T-cell (primary cell): ENCODE results near the gene LAMC3. TPM values are rescaled to one million over a fixed set of nuclear protein-coding genes. Genes with fewer than 3 reads are reported as not detected.

ENCODE experiments used
- ATAC-seq, 4 experiments: fragments of 200-7000 bp in 3 of 4; fragments of 150-1000 bp in 1 of 4; cut with Tn5 transposase; replicated peaks in 1 of 4; 1 replicate in 3 of 4; 2 replicates in 1 of 4; pipeline ENCODE4 v1.10.0; 2021; ENCODE audit warnings: moderate library complexity in 3 of 4, mild to moderate bottlenecking in 2 of 4, moderate number of reproducible peaks in 1 of 4
- CTCF ChIA-PET, 2 donors: fragments of 300-600 bp; sonication (Branson Sonifier 250); formaldehyde crosslinking; loops; one replicate each; lab custom pipeline; 2022; ENCODE audit warnings: antibody characterized with exemption in 2 of 2; lab: Charles Lee
- POLR2A ChIA-PET, 2 donors: fragments of 300-600 bp; sonication (Branson Sonifier 250); formaldehyde crosslinking; loops; one replicate each; lab custom pipeline; 2022; ENCODE audit warnings: antibody characterized with exemption in 2 of 2; lab: Charles Lee
- DNase-seq, 35 experiments: peaks; one replicate each; pipeline versions ENCODE4 v3.0.0 to v3.0.0-alpha.2; 2013 to 2023
- H3K27ac ChIP-seq: one replicate; pipeline ENCODE4 v1.5.1; 2013; ENCODE audit warnings: low read length
- H3K27me3 ChIP-seq, 2 experiments: replicated peaks in 1 of 2; 1 replicate in 1 of 2; 2 replicates in 1 of 2; pipeline versions ENCODE4 v1.6.1 to v1.7.0; 2013; ENCODE audit warnings: low read length in 1 of 2, mixed read lengths in 1 of 2; ENCODE audit not compliant: control insufficient read depth in 2 of 2, insufficient read depth in 2 of 2; ENCODE audit errors: extremely low read depth in 1 of 2
- H3K36me3 ChIP-seq, 2 donors: 1 replicate in 1 of 2; 2 replicates in 1 of 2; pipeline versions ENCODE4 v1.6.1 to v1.7.0; 2013; ENCODE audit warnings: low read length in 1 of 2; ENCODE audit not compliant: control insufficient read depth in 2 of 2, insufficient read depth in 1 of 2; ENCODE audit errors: extremely low read depth in 1 of 2
- H3K4me1 ChIP-seq, 2 experiments: 1 replicate in 1 of 2; 2 replicates in 1 of 2; pipeline versions ENCODE4 v1.6.1 to v1.7.0; 2013; ENCODE audit warnings: low read length in 2 of 2, mixed read lengths in 1 of 2; ENCODE audit not compliant: insufficient read depth in 2 of 2, control insufficient read depth in 1 of 2; ENCODE audit errors: extremely low read depth in 1 of 2
- H3K4me3 ChIP-seq, 2 donors: 1 replicate in 1 of 2; 2 replicates in 1 of 2; pipeline versions ENCODE4 v1.5.1 to v1.7.0; 2013; ENCODE audit warnings: mild to moderate bottlenecking in 2 of 2, low read length in 1 of 2, moderate library complexity in 1 of 2; ENCODE audit not compliant: control insufficient read depth in 1 of 2; ENCODE audit errors: extremely low read depth in 1 of 2
- H3K9me3 ChIP-seq: 2 replicates; pipeline ENCODE4 v1.7.0; 2013
- H3K27ac Mint-ChIP-seq, 2 donors: one replicate each; pipeline ENCODE4 v1.8.0; 2020 to 2021; ENCODE audit warnings: mild to moderate bottlenecking in 2 of 2, mixed read lengths in 2 of 2
- H3K27me3 Mint-ChIP-seq, 2 donors: one replicate each; pipeline ENCODE4 v1.8.0; 2021 to 2022; ENCODE audit warnings: mixed read lengths in 2 of 2
- H3K36me3 Mint-ChIP-seq: one replicate; pipeline ENCODE4 v1.8.0; 2021; ENCODE audit warnings: mixed read lengths
- H3K4me1 Mint-ChIP-seq, 3 donors: one replicate each; pipeline ENCODE4 v1.8.0; 2020 to 2022; ENCODE audit warnings: mixed read lengths in 3 of 3, mild to moderate bottlenecking in 1 of 3
- H3K4me3 Mint-ChIP-seq, 3 donors: one replicate each; pipeline ENCODE4 v1.8.0; 2020 to 2022; ENCODE audit warnings: mild to moderate bottlenecking in 3 of 3, mixed read lengths in 3 of 3, moderate library complexity in 3 of 3
- H3K9me3 Mint-ChIP-seq, 3 donors: one replicate each; pipeline ENCODE4 v1.8.0; 2020 to 2022; ENCODE audit warnings: mixed read lengths in 3 of 3
- WGBS: methylation state at CpG from one replicate; pipeline ENCODE4 v1.1.5; 2013; ENCODE audit warnings: missing lambda C conversion rate; ENCODE audit not compliant: insufficient coverage; 5-methylcytosine and 5-hydroxymethylcytosine counted together
- total RNA-seq, 35 experiments: library from RNA in 6 of 35; stranded (reverse) in 6 of 35; fragments of 120-200 nt in 1 of 35; gene quantifications; one replicate each; pipeline versions ENCODE4 v1.2.1 to v1.2.4 and lab custom pipeline; 2013 to 2026

Gene LAMC3
- total RNA-seq, 5 donors from 2014 or later (not counting 1 experiment from before 2014, with no cell fraction given) = 0.35 to 3.7 (median 1.8) TPM

DNA sequence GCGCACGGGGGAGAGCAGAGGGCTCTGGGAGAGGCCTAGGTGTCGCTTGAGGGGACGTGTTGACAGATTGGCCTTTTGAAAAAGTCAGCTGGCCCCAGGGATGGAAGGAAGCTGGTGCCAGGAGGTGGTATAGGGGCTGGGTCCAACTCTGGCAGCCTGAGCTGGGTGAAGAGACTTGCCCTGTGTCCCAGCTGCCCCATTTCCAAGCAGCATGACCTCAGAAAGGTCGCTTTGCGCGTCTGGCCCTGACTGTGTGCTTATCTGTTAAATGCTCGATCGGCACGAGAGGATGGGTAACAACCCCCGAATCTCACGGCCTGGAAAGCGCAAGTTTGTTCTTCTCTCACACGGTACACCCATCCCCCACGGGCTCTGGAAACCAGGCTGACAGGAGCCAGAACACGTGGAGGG, 31.2 kb upstream of the LAMC3 start:
- Histone ChIP-seq H3K4me1 (no peaks in the 10 kb centered on the region), H3K4me3 (no peak overlapping the region), H3K9me3 (no peaks in the 10 kb centered on the region), H3K27me3 (peaks cover 0 to 46% of the 10 kb centered on the region in 2 experiments), H3K36me3 (no peaks in the 10 kb centered on the region), H3K27ac (no peak overlapping the region)
- 86% methylated on average over 15 of the region's 16 CpGs for WGBS
- ChIA-PET CTCF (no interaction called here), POLR2A (no interaction called here)
- Mint-ChIP-seq H3K27me3 (peaks cover 6 to 33% of the 10 kb centered on the region in 2 donors), H3K4me3 (no peak overlapping the region), H3K36me3 (no peaks in the 10 kb centered on the region), H3K27ac (no peak overlapping the region), H3K4me1 (no peaks in the 10 kb centered on the region), H3K9me3 (no peaks in the 10 kb centered on the region)
- ATAC-seq (no peak), DNase-seq (no peak)

DNA sequence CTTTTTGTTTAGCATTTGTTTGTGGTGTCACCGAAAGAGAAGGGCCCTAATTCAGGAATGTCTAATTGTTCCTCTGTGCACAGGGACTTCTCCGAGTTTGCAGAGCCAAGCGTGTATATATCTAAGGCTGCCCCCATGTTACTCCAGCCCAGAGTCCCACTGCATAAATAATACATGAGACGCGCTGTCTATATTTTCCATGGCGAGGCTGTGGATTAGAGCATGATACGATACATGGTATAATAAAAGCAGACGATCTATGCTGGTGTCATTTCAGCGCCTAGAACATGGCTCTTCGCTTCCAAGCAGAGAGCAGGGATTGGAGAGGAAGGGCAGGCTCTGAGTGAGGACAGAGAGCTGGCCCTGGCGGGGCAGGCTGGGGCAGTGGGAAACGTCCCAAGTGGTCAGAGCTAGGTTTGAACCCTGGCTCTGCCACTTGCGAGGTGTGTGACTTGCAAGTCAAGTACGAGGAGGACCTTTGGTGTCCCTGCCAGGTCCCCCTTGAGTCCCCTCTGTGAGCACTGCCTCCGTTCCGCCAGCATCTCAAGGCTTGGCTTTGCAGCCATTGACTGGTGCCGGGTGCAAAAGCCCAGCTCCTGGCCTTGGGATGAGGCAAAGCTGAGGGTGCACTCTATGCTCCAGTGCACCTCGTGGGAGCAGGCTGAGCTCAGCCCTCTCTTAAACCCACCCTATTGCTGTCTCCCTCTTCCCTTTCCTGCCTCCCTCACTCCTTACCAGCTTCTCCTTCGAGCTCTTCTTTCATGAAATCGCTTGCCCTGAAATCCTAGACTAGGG, 29.2 kb upstream of the LAMC3 start:
- Histone ChIP-seq H3K27me3 (peaks cover 0 to 33% of the 10 kb centered on the region in 2 experiments), H3K9me3 (no peaks in the 10 kb centered on the region), H3K4me3 (no peak overlapping the region), H3K36me3 (no peaks in the 10 kb centered on the region), H3K27ac (no peak overlapping the region), H3K4me1 (no peaks in the 10 kb centered on the region)
- H3K27me3 Mint-ChIP-seq = peaks cover 6 to 24% of the 10 kb centered on the region in 2 donors
- no peaks in the 10 kb centered on the region for H3K4me1 Mint-ChIP-seq
- no peaks in the 10 kb centered on the region for H3K36me3 Mint-ChIP-seq
- ChIA-PET CTCF (no interaction called here), POLR2A (no interaction called here)
- no peak overlapping the region for H3K27ac Mint-ChIP-seq
- H3K4me3 Mint-ChIP-seq = no peak overlapping the region
- 87% methylated on average over 17 of the region's 20 CpGs for WGBS
- ATAC-seq (no peak), DNase-seq (no peak)
- H3K9me3 Mint-ChIP-seq = no peaks in the 10 kb centered on the region

DNA sequence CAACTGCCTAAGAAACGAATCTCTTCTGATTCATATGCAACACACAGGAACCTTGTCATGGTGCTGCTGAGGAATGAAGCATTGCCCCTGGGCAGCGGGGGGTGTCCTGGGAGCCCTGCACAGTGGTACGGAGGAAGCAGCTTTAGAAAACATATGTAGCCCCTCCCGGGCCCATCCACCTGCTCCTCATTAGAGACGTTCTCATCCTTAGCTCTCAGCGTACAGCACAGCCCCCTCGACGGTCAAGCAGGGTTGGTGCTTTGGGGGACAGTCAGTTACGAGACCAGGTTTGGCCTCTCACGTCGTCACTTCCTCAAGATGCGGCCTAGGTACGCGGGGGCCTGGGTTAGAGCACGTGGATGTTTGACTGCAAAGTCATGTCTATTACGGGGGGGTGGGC, 28.4 kb upstream of the LAMC3 start:
- Histone ChIP-seq H3K4me1 (no peaks in the 10 kb centered on the region), H3K36me3 (no peaks in the 10 kb centered on the region), H3K4me3 (no peak overlapping the region), H3K27ac (no peak overlapping the region), H3K9me3 (no peaks in the 10 kb centered on the region), H3K27me3 (peaks cover 0 to 36% of the 10 kb centered on the region in 2 experiments)
- H3K9me3 Mint-ChIP-seq = no peaks in the 10 kb centered on the region
- ATAC-seq (no peak), DNase-seq (no peak)
- ChIA-PET POLR2A (no interaction called here), CTCF (no interaction called here)
- 43% methylated on average over 14 of the region's 16 CpGs for WGBS
- no peak overlapping the region for H3K4me3 Mint-ChIP-seq
- H3K36me3 Mint-ChIP-seq = no peaks in the 10 kb centered on the region
- no peak overlapping the region for H3K27ac Mint-ChIP-seq
- peaks cover 6 to 19% of the 10 kb centered on the region in 2 donors for H3K27me3 Mint-ChIP-seq
- H3K4me1 Mint-ChIP-seq = no peaks in the 10 kb centered on the region

DNA sequence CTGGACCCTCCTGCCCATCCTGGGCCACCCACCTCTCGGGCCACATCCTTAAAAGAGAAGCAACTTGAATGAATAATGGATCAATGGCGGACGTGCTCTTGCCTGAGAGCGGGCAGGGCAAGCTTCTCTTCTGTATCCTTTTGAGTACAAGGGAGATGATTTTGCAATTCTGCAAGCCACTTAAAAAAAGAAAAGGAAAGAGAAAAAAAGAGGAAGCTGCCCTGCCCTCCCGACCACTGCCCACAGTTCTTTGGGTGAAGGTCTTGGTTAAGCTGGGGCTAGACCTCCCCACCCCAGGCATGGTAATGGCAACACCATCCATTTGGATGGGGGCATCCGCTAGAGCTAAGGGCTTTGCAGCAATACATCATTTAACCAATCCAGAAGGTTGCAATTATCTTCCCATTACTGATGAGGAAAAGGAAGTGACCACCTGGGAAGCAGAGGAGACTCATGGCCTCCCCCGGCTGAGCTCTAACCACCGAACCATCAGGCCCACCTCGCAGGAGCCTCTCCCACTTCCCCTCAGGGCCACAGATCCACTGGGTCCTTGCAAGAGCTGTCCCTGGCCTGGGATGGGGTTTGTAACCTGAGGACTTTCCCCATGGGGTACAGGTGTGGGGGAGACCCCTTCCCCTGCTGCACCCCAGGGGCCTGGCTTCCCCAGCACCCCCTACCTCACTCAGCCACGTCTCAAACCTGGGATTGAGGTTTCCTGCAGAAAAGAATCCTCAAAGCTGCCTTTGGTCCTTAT, 27.8 kb upstream of the LAMC3 start:
- no peaks in the 10 kb centered on the region for H3K36me3 Mint-ChIP-seq
- Histone ChIP-seq H3K4me3 (no peak overlapping the region), H3K27me3 (peaks cover 0 to 38% of the 10 kb centered on the region in 2 experiments), H3K27ac (no peak overlapping the region), H3K36me3 (no peaks in the 10 kb centered on the region), H3K4me1 (no peaks in the 10 kb centered on the region), H3K9me3 (no peaks in the 10 kb centered on the region)
- no peaks in the 10 kb centered on the region for H3K9me3 Mint-ChIP-seq
- no CpG with 5 or more reads among the region's 10 CpGs for WGBS
- peaks cover 6 to 19% of the 10 kb centered on the region in 2 donors for H3K27me3 Mint-ChIP-seq
- no peak overlapping the region for H3K27ac Mint-ChIP-seq
- H3K4me3 Mint-ChIP-seq = no peak overlapping the region
- POLR2A ChIA-PET = no interaction called here
- no peak for ATAC-seq
- CTCF ChIA-PET = no interaction called here
- no peak for DNase-seq
- H3K4me1 Mint-ChIP-seq = no peaks in the 10 kb centered on the region

DNA sequence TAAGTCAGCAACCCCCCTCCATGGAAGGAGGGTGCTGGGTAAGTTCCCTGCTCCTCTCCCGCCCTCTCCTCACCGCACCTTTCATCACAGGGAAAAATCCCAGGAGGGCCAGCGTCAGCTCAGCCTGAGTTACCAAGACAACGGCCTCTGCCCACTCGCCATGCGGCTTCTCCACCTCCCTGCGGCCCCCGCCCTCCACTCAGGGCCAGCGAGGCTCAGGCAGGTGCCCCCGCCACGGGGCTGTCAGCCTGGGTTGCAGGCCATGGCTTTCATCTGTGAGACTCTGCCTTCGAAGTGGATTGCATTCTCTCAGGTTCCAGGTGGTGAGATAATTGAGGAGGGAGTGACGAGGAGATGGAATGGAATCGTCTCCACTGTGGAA, 27.2 kb upstream of the LAMC3 start:
- Histone ChIP-seq H3K4me3 (no peak overlapping the region), H3K27me3 (peaks cover 0 to 36% of the 10 kb centered on the region in 2 experiments), H3K9me3 (no peaks in the 10 kb centered on the region), H3K4me1 (no peaks in the 10 kb centered on the region), H3K36me3 (no peaks in the 10 kb centered on the region), H3K27ac (no peak overlapping the region)
- Mint-ChIP-seq H3K4me3 (no peak overlapping the region), H3K27me3 (peaks cover 6 to 19% of the 10 kb centered on the region in 2 donors), H3K4me1 (no peaks in the 10 kb centered on the region), H3K27ac (no peak overlapping the region), H3K36me3 (no peaks in the 10 kb centered on the region), H3K9me3 (no peaks in the 10 kb centered on the region)
- CTCF ChIA-PET = no interaction called here
- POLR2A ChIA-PET = no interaction called here
- DNase-seq = no peak
- WGBS = 81% methylated on average over 13 of the region's 14 CpGs
- ATAC-seq = no peak

DNA sequence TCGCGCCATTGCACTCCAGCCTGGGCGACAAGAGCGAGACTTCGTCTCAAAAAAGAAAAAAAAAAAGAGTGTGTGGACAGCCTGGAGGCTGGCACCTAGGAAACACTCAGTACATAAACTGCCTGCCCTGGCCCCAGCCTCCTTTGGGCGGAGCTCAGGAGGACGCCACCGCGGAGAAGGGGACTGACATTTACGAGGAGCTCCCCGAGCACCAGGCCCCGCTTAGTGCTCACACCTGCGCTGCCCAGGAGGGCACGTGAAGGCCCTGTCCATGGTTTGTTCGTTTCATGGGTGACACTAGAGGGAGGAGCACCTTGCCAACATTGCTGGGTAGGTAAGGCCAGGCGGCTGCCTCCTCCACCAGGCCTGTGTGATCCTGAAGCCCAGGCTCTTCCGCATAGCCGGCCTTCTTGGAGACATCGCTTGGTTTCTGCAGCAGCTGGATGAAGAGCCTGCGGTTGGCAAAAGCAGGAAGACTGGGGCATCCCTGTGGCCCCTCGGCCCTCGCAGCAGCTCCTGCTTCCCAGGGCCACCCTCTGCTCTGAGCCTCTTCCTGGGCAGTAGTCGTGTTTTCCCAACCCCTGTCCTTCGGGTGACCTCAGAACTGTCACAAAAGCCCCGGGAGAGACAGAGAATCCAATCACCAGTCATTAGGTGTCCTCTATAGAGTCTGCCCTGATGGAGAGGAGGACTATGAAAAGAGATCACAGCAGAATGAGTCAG, 26.2 kb upstream of the LAMC3 start:
- POLR2A ChIA-PET = no interaction called here
- Histone ChIP-seq H3K27ac (no peak overlapping the region), H3K4me1 (no peaks in the 10 kb centered on the region), H3K27me3 (peaks cover 0 to 33% of the 10 kb centered on the region in 2 experiments), H3K36me3 (no peaks in the 10 kb centered on the region), H3K4me3 (no peak overlapping the region), H3K9me3 (no peaks in the 10 kb centered on the region)
- 94% methylated on average over 17 of the region's 25 CpGs for WGBS
- DNase-seq = no peak
- H3K27ac Mint-ChIP-seq = no peak overlapping the region
- CTCF ChIA-PET = no interaction called here
- ATAC-seq = no peak
- H3K4me1 Mint-ChIP-seq = no peaks in the 10 kb centered on the region
- H3K9me3 Mint-ChIP-seq = no peaks in the 10 kb centered on the region
- H3K27me3 Mint-ChIP-seq = peaks cover 3 to 17% of the 10 kb centered on the region in 2 donors
- no peak overlapping the region for H3K4me3 Mint-ChIP-seq
- no peaks in the 10 kb centered on the region for H3K36me3 Mint-ChIP-seq
